ENCODE results near the gene PDE2A. TPM values are rescaled to one million over a fixed set of nuclear protein-coding genes. Genes with fewer than 3 reads are reported as not detected.

The PDE2A gene
- total and polyA plus RNA-seq, 10 of the 15 experiments (the other 5 are each of a cell fraction or from before 2014, with no cell fraction given) = 0.06 to 0.15 (median 0.11) TPM; not detected in 6

DNA sequence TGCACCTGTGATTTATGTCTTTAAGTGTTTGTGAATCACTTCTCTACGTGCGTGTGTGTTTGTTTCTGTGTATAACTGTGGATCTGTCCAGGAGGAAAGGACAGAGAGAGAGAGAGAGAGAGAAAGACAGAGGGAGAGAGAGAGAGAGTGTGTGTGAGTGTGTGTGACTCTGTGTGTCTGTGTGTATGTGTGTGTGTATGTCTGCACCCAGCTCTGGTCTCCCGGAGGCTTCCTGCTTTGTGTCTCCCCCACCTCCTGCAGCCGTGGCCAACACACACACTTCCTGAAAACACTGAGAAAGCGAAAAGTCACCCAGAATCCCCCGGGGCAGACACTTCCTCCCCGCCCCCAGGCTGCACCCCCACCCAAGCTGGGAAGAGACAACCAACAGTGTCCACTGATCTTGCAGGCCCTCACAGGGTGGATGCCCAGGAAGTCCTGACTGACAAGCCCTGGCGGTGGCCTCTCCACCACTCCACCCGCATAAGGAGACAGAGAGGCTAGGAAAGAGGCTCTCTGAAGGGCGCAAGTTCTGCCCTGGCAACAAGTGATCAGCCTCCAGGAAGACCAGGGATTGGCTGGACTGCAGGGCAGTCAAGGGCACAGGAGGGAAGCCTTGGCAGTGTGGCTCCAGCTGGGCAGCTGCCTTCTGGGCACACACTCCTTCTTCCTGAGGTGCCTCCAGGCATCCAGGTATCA lies 48.0 kb upstream of the PDE2A start (continued):
- TF ChIP-seq, protein P1, sequence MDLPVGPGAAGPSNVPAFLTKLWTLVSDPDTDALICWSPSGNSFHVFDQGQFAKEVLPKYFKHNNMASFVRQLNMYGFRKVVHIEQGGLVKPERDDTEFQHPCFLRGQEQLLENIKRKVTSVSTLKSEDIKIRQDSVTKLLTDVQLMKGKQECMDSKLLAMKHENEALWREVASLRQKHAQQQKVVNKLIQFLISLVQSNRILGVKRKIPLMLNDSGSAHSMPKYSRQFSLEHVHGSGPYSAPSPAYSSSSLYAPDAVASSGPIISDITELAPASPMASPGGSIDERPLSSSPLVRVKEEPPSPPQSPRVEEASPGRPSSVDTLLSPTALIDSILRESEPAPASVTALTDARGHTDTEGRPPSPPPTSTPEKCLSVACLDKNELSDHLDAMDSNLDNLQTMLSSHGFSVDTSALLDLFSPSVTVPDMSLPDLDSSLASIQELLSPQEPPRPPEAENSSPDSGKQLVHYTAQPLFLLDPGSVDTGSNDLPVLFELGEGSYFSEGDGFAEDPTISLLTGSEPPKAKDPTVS (IDR thresholded peaks at IDR 0.05; ENCODE audit: low read depth, low read length) = no peak
- peak in 1 of 2 experiments; percentile 32; a peak in 1 of 4 replicates for TF ChIP-seq IKZF2 (IDR thresholded peaks at IDR 0.05)
- TF ChIP-seq SMAD1 (IDR thresholded peaks at IDR 0.05; ENCODE audit: low read depth, partially characterized antibody) = no peak
- no peak for TF ChIP-seq TCF12 (IDR thresholded peaks at IDR 0.05; ENCODE audit: low read depth, low read length)
- TF ChIP-seq, protein P2, sequence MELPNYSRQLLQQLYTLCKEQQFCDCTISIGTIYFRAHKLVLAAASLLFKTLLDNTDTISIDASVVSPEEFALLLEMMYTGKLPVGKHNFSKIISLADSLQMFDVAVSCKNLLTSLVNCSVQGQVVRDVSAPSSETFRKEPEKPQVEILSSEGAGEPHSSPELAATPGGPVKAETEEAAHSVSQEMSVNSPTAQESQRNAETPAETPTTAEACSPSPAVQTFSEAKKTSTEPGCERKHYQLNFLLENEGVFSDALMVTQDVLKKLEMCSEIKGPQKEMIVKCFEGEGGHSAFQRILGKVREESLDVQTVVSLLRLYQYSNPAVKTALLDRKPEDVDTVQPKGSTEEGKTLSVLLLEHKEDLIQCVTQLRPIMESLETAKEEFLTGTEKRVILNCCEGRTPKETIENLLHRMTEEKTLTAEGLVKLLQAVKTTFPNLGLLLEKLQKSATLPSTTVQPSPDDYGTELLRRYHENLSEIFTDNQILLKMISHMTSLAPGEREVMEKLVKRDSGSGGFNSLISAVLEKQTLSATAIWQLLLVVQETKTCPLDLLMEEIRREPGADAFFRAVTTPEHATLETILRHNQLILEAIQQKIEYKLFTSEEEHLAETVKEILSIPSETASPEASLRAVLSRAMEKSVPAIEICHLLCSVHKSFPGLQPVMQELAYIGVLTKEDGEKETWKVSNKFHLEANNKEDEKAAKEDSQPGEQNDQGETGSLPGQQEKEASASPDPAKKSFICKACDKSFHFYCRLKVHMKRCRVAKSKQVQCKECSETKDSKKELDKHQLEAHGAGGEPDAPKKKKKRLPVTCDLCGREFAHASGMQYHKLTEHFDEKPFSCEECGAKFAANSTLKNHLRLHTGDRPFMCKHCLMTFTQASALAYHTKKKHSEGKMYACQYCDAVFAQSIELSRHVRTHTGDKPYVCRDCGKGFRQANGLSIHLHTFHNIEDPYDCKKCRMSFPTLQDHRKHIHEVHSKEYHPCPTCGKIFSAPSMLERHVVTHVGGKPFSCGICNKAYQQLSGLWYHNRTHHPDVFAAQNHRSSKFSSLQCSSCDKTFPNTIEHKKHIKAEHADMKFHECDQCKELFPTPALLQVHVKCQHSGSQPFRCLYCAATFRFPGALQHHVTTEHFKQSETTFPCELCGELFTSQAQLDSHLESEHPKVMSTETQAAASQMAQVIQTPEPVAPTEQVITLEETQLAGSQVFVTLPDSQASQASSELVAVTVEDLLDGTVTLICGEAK (IDR thresholded peaks at IDR 0.05; ENCODE audit: borderline replicate concordance) = no peak; the same call in 1 of the 2 replicates
- no peak for TF ChIP-seq ZNF217 (IDR thresholded peaks at IDR 0.05)
- no peak for TF ChIP-seq NR2C2 (IDR thresholded peaks at IDR 0.05; ENCODE audit: borderline replicate concordance, control insufficient read depth, insufficient read length, low read depth)
- TF ChIP-seq RAD51 (IDR thresholded peaks at IDR 0.05) = no peak
- no peak for TF ChIP-seq ZNF384 (IDR thresholded peaks at IDR 0.05; ENCODE audit: borderline replicate concordance, low read depth, low read length)
- no peak for TF ChIP-seq EED (IDR thresholded peaks at IDR 0.05; ENCODE audit: low read depth)
- TF ChIP-seq ZNF274 (IDR thresholded peaks at IDR 0.05; ENCODE audit: insufficient read depth, insufficient read length) = no peak
- TF ChIP-seq, protein P3, sequence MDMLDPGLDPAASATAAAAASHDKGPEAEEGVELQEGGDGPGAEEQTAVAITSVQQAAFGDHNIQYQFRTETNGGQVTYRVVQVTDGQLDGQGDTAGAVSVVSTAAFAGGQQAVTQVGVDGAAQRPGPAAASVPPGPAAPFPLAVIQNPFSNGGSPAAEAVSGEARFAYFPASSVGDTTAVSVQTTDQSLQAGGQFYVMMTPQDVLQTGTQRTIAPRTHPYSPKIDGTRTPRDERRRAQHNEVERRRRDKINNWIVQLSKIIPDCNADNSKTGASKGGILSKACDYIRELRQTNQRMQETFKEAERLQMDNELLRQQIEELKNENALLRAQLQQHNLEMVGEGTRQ (IDR thresholded peaks at IDR 0.05; ENCODE audit: borderline replicate concordance, low read depth, low read length) = no peak
- no peak for TF ChIP-seq RAD21 (IDR thresholded peaks at IDR 0.05; ENCODE audit: insufficient read depth, low read depth, low read length)
- TF ChIP-seq, protein P4, sequence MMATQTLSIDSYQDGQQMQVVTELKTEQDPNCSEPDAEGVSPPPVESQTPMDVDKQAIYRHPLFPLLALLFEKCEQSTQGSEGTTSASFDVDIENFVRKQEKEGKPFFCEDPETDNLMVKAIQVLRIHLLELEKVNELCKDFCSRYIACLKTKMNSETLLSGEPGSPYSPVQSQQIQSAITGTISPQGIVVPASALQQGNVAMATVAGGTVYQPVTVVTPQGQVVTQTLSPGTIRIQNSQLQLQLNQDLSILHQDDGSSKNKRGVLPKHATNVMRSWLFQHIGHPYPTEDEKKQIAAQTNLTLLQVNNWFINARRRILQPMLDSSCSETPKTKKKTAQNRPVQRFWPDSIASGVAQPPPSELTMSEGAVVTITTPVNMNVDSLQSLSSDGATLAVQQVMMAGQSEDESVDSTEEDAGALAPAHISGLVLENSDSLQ (IDR thresholded peaks at IDR 0.05) = peak; percentile 90
- TF ChIP-seq KLF5 (IDR thresholded peaks at IDR 0.05; ENCODE audit: partially characterized antibody) = no peak
- no peak for TF ChIP-seq NRF1 (conservative IDR thresholded peaks at IDR 0.05; ENCODE audit: low read depth, low read length)
- TF ChIP-seq, protein P5, sequence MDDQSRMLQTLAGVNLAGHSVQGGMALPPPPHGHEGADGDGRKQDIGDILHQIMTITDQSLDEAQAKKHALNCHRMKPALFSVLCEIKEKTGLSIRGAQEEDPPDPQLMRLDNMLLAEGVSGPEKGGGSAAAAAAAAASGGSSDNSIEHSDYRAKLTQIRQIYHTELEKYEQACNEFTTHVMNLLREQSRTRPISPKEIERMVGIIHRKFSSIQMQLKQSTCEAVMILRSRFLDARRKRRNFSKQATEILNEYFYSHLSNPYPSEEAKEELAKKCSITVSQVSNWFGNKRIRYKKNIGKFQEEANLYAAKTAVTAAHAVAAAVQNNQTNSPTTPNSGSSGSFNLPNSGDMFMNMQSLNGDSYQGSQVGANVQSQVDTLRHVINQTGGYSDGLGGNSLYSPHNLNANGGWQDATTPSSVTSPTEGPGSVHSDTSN (IDR thresholded peaks at IDR 0.05; ENCODE audit: insufficient replicate concordance, low read depth, low read length) = peak; percentile 73
- TF ChIP-seq FOXK2 (IDR thresholded peaks at IDR 0.05) = no peak
- no peak for TF ChIP-seq NFXL1 (IDR thresholded peaks at IDR 0.05; ENCODE audit: borderline replicate concordance)
- TF ChIP-seq NFYB (IDR thresholded peaks at IDR 0.05; ENCODE audit: insufficient read depth, low read depth, low read length) = peak; percentile 93
